Sigmoid colon (tissue), 4 donors: ENCODE results near the gene HMG20A.

Experiments
- EP300 ChIP-seq, 4 donors: sonication (generic); formaldehyde crosslinking; IDR thresholded peaks; one replicate each; pipeline ENCODE4 v1.6.1; 2017; ENCODE audit warnings: antibody characterized with exemption in 4 of 4
- POLR2A ChIP-seq, 2 donors: fragments of 450-650 bp; IDR thresholded peaks; one replicate each; pipeline ENCODE4 v1.6.1; 2016; ENCODE audit warnings: antibody characterized with exemption in 2 of 2, mild to moderate bottlenecking in 2 of 2, moderate library complexity in 2 of 2
- TF ChIP-seq, protein P1 (sequence below), 4 experiments: fragments of 450-650 bp in 3 of 4; fragments of 200-600 bp in 1 of 4; IDR thresholded peaks; one replicate each; pipeline ENCODE4 v1.5.1; 2016 to 2019; ENCODE audit warnings: antibody characterized with exemption in 4 of 4, mild to moderate bottlenecking in 3 of 4, moderate library complexity in 2 of 4

DNA sequence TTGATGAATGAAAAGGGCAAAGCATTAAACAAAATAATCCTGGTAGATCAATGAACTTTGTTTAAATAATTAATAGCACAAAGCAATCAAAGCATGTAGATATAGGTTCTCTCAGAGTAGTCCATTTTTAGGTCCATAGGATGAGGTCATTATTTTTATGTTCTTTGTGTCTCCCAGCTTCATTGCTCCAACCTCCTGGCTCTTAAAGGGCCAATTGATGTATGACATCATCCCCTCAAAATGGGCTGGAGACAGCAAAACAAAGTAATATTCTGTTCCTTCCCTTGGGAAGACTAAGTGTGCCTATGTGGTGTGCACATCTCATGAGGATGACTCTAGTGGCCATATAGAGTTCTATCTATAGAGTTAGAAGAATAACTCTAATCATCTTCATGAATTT is 49.5 kb downstream of the HMG20A start:
- TF ChIP-seq POLR2A (IDR thresholded peaks at IDR 0.05) = no peak
- TF ChIP-seq, protein P1, sequence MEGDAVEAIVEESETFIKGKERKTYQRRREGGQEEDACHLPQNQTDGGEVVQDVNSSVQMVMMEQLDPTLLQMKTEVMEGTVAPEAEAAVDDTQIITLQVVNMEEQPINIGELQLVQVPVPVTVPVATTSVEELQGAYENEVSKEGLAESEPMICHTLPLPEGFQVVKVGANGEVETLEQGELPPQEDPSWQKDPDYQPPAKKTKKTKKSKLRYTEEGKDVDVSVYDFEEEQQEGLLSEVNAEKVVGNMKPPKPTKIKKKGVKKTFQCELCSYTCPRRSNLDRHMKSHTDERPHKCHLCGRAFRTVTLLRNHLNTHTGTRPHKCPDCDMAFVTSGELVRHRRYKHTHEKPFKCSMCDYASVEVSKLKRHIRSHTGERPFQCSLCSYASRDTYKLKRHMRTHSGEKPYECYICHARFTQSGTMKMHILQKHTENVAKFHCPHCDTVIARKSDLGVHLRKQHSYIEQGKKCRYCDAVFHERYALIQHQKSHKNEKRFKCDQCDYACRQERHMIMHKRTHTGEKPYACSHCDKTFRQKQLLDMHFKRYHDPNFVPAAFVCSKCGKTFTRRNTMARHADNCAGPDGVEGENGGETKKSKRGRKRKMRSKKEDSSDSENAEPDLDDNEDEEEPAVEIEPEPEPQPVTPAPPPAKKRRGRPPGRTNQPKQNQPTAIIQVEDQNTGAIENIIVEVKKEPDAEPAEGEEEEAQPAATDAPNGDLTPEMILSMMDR (IDR thresholded peaks at IDR 0.05) = no peak
- no peak for TF ChIP-seq EP300 (IDR thresholded peaks at IDR 0.05)
